SIG-M5 (cell line): ENCODE results near the gene ATRX.

Source experiments
- DNase-seq: peaks from one replicate; lab custom pipeline; 2025; lab: John Stamatoyannopoulos, UW

Gene ATRX

DNA sequence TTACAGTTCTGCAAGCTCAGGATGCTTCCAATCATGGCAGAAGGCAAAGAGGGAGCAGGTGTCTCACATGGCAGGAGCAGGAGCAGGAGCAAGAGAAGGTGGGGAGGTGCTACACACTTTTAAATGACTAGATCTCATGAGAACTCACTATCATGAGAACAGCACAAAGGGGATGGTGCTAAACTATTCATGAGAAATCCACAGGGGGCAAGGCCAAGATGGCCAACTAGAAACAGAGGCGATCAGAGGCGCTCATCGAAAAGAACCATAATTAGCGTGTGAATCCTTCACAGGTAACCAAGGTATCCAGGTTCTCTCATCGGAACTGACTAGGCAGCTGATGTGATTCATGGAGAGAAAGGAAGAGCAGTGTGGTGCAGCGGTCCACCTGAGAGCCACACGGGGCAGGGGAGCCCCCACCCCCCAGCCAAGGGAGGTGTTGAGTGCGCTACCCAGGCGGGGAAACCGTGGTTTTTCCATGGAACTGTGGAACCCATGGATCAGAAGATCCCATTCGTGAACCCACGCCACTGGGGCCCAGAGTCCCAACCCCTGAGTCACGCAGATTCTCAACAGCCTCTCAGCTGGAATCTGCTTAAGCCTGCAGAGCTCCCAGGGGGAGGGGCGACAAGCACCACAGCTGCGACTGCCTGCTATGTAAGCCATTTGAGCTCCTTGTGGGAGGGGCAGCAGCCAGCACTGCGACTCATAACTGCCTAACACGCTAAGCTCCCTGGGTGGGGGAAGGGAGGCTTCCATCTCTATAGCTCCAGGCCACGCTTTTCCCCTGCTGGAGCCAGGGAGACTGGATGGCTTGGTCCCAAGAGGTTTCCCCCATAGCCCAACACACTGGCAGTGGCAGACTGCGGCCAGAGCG, 292.1 kb downstream of the ATRX start:
- no peak for DNase-seq

DNA sequence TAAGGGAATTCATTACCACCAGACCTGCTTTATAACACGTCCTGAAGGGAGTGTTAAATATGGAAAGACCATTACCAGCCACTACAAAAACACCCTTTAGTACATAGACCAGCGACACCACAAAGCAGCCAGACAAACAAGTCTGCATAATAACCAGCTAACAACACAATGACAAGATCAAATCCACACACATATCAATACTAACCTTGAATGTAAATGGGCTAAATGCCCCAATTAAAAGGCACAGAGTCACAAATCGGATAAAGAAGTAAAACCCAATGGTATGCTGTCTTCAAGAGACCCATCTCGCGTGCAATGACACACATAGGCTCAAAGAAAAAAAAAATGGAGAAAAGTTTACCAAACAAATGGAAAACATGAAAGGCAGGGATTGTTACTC, 302.0 kb downstream of the ATRX start:
- DNase-seq: no peak

DNA sequence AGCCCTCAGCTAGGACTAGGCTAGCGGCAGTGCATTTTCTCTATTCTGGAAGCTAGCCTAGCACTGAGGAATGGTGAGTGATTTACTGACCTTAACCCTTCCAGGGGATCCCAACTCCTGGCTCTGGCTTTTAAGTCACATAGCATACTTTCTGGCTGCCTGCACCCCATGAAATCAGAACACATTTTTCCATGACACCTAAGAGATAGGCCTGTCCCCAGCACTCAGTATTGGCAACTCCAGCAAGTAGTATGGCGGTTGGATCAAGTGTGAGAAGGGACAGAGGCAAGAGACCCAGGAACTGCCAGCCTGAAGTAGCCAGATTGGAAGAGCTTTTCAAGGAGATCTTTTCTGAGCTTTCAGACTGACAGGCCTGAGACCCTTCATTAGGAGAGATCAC, 330.6 kb downstream of the ATRX start:
- DNase-seq: no peak
